HG03439 (cell line): ENCODE measurements around the gene ZEB2.

ENCODE experiments used
- ATAC-seq: cut with Tn5 transposase; IDR thresholded peaks from one replicate; pipeline ENCODE4 v1.9.1; 2021; ENCODE audit warnings: mild to moderate bottlenecking, moderate library complexity; ENCODE audit not compliant: unreplicated experiment

Gene ZEB2

GRCh38 chr2:144362401-144362800 is 157.5 kb downstream of the ZEB2 start:
- ATAC-seq: no peak

DNA sequence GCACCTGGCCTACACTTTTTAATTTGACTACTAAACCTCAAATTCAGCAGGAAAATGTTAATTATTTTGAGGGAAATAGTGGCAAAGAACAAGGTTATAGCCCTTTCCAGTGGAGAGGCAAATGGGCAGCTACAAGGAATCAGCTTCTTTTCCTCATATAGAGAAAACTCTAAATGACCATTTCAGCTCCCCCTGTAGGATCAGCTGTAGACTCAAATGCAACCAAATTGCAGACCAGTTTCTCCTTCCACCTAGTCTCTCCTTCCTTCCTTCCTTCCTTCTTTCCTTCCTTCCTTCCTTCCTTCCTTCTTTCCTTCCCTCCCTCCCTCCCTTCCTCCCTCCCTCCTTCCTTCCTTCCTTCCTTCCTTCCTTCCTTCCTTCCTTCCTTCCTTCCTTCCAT is 158.2 kb downstream of the ZEB2 start:
- no peak for ATAC-seq

DNA sequence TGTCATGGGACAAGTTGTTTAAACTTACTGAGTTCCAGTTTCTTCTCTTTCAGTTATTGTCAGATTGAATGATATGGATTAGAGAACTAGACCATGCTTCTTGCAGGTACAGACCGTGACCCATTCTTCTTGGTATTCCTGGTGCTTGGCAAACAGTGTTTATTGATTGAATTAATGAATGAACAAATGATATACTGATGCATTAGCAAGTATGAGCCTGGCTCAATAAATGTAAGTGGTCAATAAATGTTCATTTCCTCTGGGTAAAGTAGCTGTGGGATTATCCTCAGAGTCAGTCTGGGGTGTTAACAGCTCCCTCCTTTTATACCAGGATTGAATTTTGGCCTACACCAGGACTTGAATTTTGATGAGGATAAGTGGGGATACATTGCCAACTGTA is 160.2 kb downstream of the ZEB2 start:
- no peak for ATAC-seq

- ATAC-seq: peak; percentile 71
Measured at GRCh38 chr2:144358979-144359541, 160.9 kb downstream of the ZEB2 start.

- no peak for ATAC-seq
Measured at GRCh38 chr2:144358374-144358964, 161.4 kb downstream of the ZEB2 start.

GRCh38 chr2:144357623-144358373 is 162.1 kb downstream of the ZEB2 start:
- peak; percentile 81 for ATAC-seq

DNA sequence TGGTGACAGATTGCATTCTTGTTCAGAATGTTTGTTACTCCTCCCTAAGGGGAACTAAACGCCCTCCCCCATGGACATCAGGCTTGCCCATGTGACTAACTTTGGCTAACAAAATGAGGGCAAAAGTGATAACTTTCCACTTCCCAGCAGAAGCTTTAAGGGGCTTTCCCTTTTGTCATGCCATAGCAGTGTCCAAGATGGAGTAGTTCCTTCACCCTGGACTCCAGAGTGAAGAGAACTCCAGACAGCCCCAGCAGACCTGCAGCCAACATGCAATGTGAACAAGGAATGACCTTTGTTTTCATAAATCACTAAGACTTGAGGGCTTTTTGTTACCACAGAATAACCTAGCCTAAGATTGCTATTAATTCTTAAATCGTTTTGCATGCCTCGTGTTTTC is 163.5 kb downstream of the ZEB2 start:
- no peak for ATAC-seq

GRCh38 chr2:144354953-144355352 is 165.0 kb downstream of the ZEB2 start:
- ATAC-seq: no peak

DNA sequence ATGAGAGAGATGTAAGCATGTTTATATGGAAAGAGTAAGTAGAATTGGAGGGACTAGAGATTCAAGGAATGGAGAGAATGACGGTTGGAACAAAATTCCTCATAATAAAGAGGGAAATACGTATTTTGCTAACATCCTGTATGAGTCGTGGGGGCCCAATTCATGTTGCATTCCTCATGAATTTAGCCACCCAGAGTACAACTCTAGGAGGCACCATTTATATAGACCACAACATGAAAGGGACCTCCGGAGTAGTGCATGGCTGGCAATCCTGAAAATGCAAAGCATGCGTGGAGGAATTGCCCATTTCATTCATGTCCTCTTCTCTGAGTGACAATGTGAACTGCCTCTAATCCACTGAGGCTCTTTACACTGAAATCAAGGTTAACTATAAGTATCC is 168.2 kb downstream of the ZEB2 start:
- no peak for ATAC-seq

DNA sequence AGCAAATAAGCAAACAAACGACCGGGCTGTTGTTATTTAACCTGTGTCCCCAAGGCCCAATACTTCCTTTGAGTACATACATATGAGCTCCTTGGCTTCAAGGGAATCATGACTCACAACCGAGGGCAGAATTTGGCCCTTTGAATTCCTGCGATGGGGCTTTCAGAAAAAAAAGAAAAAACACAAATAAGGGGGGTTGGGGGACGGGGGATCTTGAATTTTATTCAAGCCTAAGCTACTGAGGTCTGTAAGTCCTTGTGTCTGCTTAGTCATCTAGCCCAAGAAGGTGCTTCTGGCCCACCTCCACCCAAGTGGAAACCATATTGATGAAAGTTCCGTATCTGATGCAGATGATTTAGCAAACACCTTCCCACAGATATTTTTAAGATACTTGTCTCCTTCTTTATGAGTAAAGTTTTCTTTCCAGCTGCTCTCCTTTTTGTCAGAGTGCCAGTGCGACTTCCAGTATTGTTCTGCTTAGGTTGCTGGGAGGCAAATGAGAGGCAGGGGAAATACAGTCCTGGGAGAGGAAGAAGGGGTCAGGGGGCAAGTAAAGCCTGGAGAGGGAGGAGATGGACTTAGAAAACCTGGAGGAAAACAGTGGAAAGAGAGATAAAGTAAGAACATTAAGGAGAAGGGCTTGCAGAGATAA is 169.6 kb downstream of the ZEB2 start:
- no peak for ATAC-seq

DNA sequence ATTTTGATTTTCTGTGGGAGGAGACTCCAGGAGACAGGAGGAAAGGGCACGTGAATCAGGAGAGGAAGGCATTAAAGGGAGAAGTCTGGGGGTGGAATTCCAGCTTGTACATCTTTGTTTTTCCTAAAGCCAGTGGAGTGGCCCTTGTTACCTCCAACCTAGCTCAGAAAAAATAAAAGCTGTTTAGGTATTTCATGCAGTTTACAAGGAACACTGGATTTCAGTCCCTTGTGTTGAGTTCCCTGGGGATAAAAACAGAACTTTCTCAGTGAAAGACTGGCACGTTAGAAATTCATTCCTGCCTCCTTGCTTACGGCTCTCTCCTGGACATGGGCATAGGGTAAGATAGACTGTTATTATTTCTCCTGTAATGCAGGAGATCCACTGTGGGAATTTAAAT is 170.2 kb downstream of the ZEB2 start:
- ATAC-seq: no peak

GRCh38 chr2:144348846-144349245 is 171.1 kb downstream of the ZEB2 start:
- ATAC-seq: no peak

DNA sequence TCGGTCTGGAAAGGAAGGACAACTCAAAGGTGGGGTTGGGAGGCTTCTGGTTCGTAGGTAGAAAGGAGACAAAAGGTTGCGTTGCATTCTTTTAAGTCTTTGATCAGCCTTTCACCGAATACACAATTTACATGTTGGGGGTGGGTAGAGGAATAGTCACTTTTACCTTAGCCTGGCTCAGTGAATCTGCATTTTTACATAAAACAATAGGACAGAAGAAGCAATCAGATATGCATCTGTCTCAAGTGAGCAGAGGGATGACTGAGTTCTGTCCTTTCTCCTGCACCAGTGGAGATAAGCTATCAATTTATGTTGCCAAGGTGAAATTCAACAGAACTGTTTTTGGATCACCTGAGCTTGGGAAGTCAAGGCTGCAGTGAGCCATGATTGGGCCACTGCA is 173.7 kb downstream of the ZEB2 start:
- ATAC-seq: no peak

GRCh38 chr2:144343145-144343544 is 176.8 kb downstream of the ZEB2 start:
- ATAC-seq: no peak

GRCh38 chr2:144341538-144341937 is 178.4 kb downstream of the ZEB2 start:
- ATAC-seq: no peak

DNA sequence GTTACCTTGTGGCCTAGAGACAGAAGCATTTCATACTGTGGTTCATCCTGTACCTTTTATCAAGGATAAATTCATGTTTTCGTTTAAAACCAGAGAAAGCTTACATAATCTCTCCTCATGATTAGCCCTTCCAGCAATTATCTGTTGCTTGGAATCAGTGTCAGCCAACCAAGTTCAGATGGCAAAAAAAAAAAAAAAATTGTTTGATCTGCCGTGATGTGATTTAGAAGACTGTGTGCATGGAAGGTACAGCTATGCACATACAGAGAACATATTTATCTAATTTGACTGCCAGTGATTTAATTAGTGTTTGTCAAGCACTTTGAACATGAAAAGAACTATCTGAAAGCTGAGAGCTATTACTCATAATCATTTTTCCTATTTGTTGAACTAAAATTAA is 180.9 kb downstream of the ZEB2 start:
- no peak for ATAC-seq

- no peak for ATAC-seq
Measured at GRCh38 chr2:144334551-144334950, 185.4 kb downstream of the ZEB2 start.
